C4-2B (cell line): ENCODE measurements around the gene GALNT11.

Experiments used
- ZFX ChIP-seq: fragments of 450-650 bp; IDR thresholded peaks from 2 replicates; pipeline ENCODE4 v1.6.1; 2017
- TF ChIP-seq, protein P1 (sequence below): fragments of 450-650 bp; conservative IDR thresholded peaks from 2 replicates; pipeline ENCODE4 v1.5.1; 2017; ENCODE audit warnings: mild to moderate bottlenecking

DNA sequence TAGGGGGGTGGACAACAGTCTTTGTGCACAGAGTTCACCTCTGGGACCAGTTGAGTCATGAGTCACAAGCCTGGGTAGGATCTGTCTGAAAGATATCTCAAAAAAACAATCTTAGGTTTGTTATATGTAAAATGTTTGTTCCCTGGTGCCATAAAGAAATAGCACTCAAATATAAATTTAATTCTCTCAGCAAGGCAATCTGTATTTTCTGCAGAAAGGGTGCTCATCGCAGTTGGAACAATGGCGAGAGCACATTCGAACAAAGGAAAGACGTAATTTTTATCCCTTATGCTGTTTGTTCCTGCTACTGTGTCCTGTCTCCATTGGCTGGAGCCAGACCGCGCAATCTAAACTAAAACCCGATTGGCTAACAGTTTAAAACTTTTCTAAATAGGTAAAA, 63.7 kb downstream of the GALNT11 start:
- TF ChIP-seq ZFX: no peak
- TF ChIP-seq, protein P1, sequence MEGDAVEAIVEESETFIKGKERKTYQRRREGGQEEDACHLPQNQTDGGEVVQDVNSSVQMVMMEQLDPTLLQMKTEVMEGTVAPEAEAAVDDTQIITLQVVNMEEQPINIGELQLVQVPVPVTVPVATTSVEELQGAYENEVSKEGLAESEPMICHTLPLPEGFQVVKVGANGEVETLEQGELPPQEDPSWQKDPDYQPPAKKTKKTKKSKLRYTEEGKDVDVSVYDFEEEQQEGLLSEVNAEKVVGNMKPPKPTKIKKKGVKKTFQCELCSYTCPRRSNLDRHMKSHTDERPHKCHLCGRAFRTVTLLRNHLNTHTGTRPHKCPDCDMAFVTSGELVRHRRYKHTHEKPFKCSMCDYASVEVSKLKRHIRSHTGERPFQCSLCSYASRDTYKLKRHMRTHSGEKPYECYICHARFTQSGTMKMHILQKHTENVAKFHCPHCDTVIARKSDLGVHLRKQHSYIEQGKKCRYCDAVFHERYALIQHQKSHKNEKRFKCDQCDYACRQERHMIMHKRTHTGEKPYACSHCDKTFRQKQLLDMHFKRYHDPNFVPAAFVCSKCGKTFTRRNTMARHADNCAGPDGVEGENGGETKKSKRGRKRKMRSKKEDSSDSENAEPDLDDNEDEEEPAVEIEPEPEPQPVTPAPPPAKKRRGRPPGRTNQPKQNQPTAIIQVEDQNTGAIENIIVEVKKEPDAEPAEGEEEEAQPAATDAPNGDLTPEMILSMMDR: no peak
